GM23248 (cell line): ENCODE measurements around the gene RALB.

Source experiments
- EZH2 ChIP-seq: fragments of 200-600 bp; sonication (generic); IDR thresholded peaks from 2 replicates; pipeline ENCODE4 v1.6.1; 2018; ENCODE audit warnings: antibody characterized with exemption, mild to moderate bottlenecking; ENCODE audit not compliant: insufficient read depth, poor library complexity, severe bottlenecking
- EZH2phosphoT487 ChIP-seq: fragments of 200-600 bp; sonication (generic); IDR thresholded peaks from 2 replicates; pipeline ENCODE4 v1.6.1; 2018; ENCODE audit warnings: antibody characterized with exemption, moderate library complexity, mild to moderate bottlenecking, low read depth; ENCODE audit not compliant: insufficient read depth

- TF ChIP-seq EZH2 (no peak), EZH2phosphoT487 (no peak)
Measured at GRCh38 chr2:120319686-120320317, 67.2 kb downstream of the RALB start.
